Stimulated activated CD8-positive, alpha-beta memory T cell treated with anti-CD3 and anti-CD28 coated beads, Interleukin-12 subunit alpha, Interleukin-12 subunit beta, amount 100 ng/mL, for 24 hours (primary cell): Measurements from ENCODE around the gene CCL27.
"Not testable (repeated sequence)": the region's sequence is repeated elsewhere in the genome, so short reads cannot be mapped to it uniquely, and the experiment has no call there.

Source experiments
- DNase-seq: peaks from one replicate; pipeline ENCODE4 v3.0.0-alpha.2; 2020; ENCODE audit errors: extremely low read depth

Gene CCL27

DNA sequence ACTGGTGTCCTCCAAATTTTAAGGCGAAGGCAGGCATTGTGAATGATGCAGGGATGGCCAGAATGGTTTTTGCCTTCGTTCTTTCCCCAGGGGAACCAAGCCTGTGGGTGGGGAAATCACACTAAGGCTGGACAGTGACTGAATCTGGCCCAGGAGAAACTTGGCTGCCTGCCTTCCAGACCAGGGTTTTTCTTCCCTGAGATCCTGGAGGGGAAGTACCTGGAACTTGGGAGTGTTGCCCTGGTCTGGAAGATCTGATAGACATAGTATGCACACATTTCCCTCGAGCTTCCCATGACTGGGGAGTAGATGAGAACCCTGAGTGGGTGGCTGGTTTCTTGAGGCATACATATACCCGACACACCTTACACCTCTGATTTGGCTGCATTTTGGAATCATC lies 11.1 kb downstream of the CCL27 start:
- no peak for DNase-seq

- no peak for DNase-seq
Measured at GRCh38 chr9:34650816-34651215, 11.6 kb downstream of the CCL27 start.

DNA sequence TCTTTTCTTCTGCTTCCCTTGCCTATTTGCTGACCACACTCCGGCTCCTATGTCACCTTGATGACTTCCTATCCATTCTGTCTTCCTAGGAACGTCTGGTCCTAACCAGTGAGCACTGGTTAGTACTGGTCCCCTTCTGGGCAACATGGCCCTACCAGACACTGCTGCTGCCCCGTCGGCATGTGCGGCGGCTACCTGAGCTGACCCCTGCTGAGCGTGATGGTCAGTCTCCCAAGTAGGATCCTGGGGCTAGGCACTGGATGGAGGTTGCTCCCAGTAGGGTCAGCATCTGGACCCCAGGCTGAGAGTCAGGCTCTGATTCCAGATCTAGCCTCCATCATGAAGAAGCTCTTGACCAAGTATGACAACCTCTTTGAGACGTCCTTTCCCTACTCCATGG lies 13.8 kb downstream of the CCL27 start:
- DNase-seq, result no peak

DNA sequence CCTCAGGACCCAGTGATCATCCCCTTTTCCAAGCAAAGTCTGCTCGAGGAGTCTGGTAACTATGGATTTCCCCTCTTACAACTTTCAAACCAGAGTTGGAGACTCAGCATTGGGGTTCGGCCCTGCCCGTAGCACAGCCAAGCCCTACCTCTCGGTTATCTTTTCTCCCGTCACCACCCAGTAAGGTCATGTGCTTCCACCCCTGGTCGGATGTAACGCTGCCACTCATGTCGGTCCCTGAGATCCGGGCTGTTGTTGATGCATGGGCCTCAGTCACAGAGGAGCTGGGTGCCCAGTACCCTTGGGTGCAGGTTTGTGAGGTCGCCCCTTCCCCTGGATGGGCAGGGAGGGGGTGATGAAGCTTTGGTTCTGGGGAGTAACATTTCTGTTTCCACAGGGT lies 14.8 kb downstream of the CCL27 start:
- no peak for DNase-seq

DNA sequence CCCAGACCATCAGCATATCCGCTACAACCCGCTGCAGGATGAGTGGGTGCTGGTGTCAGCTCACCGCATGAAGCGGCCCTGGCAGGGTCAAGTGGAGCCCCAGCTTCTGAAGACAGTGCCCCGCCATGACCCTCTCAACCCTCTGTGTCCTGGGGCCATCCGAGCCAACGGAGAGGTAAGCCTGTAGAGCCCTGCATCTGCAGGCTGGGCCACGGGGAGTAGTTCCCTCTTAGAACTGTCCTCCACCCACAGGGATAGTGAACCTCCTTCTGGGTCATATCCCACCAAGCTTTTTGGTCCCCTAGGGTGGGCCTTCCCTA lies 15.4 kb downstream of the CCL27 start:
- no peak for DNase-seq

DNA sequence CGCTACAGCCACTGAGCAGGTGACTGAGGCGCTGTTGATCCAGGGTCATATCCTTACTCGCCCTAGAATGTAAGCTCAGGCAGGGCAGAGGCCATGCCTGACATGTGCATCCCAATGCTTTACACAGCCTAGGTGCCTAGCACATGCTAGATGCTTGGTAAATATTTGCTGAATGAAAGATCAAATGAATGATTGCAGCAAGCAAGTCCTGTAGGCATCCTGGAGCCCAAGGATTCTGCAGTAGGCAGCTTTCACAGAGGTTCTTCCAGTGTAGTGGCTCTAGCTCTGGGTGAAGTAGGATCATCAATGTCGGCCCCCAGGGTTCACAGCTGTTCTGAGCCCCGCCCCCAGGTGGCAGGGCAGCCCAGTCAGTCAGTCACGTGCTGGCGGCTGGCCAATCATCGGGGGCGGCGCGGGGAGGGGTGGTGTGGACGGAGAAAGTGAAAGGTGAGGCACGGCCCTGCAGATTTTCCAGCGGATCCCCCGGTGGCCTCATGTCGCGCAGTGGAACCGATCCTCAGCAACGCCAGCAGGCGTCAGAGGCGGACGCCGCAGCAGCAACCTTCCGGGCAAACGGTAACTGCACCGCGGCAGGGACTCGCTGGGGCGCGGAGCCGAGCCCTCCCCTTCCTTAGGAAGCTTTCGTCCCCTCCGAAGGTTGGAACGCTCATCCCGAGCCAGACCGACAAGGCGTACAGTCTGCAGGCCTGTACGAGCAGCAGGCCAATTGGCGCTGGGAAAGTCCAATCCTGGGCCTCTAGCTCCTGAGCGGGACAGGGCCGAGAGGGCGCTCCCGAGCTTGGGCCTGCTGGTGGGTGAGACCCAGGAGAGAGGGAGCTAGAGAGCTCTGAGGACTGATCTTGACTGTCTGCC lies 16.0 kb downstream of the CCL27 start, which contains the start of gene GALT:
TSS of gene GALT (plus strand) at position 465 of the 873 bp plus-strand sequence. CDS start at position 495, 30 bp downstream.
- DNase-seq, result peak; percentile 93

DNA sequence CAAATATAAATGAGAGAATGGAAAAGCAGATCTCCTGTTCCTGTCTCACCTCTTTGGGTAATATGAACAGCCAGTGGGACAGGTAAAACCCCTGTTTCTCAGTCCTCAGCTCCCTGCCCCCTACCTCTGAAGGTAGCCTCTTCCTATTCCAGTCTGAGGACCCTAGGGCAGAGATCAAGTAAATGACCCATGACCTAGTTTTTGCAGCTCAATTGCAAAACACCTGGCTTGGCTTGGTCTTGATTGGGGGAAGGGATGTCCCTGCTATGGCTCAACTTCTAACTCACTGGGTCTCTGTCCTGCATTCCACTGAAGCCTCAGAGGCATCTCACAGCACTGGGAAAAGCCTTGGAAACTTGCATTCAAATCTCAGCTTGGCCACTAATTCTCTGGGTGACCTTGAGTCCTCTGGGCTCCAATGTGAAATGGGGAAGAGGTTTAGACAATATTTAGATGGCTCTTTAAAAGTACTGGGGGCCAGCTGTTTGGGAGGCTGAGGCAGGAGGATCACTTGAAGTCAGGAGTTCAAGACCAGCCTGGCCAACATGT lies 17.6 kb downstream of the CCL27 start:
- DNase-seq, result no peak

- DNase-seq, result no peak
Measured at GRCh38 chr9:34642679-34643078, 19.8 kb downstream of the CCL27 start.

- DNase-seq, result not testable (repeated sequence)
Measured at GRCh38 chr9:34639322-34639721, 23.1 kb downstream of the CCL27 start.

GRCh38 chr9:34638138-34638445 lies 24.4 kb downstream of the CCL27 start:
- no peak for DNase-seq

DNA sequence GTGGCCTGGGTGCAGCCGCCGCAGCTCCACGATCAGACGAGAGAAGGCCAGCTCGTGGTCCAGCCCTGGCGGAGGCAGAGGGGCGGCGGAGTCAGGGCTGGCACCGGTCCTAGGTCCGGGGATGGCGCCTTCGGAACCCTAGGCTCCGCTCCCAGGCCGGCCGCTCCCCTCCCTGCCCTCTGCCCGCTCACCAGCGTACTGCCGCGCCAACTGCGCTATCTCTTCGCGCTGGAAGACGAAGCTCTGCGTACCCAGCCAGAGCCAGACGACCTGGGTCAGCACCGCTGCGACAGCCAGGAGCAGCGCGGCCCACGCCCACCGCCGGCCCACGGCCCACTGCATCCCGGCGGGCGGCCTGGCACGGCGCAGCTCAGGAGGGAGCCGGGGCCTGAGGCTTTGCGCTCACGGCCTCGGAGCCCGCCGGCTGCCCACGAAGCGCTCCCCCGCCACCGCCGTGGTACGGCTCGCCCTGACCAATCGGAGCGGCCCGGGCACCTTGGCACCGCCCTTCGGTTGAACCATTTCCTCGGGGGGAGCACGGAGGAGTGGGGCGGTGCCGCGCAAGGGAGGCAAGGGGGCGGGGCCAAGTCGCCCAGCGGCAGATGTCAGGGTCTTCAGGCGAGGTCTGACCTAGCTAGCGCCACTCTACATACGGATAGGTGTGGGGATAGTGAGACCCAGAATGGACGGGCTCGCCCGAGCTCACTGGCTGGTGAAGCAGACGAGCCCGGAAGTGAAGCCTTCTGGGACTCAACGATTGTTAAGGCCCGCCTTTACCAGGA lies 24.9 kb downstream of the CCL27 start, which contains the start of gene SIGMAR1:
TSS of gene SIGMAR1 (minus strand) at position 432 of the 782 bp plus-strand sequence. CDS start at position 342, 90 bp downstream.
- peak; percentile 79 for DNase-seq

- DNase-seq, result no peak
Measured at GRCh38 chr9:34636791-34637355, 25.6 kb downstream of the CCL27 start.

DNA sequence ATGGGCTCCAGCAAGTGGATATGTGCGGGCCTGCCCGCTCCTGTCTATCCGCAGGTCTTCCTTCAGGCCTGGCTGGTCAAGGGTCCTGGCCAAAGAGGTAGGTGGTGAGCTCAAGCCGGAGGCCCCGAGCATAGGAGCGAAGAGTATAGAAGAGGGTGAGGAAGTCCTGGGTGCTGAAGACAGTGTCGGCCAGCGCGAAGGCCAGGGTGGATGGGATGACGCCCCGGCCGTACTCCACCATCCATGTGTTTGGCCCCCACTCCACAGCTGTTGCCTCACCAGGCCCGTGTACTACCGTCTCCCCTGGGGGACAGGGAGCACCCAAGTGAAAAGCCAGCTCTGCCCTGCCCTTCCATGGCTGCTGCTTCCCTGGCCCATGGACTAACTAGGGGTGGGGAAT lies 26.9 kb downstream of the CCL27 start:
- no peak for DNase-seq

GRCh38 chr9:34634551-34635248 lies 27.8 kb downstream of the CCL27 start:
- no peak for DNase-seq

- no peak for DNase-seq
Measured at GRCh38 chr9:34633851-34634550, 28.5 kb downstream of the CCL27 start.

GRCh38 chr9:34633166-34633565 lies 29.3 kb downstream of the CCL27 start:
- DNase-seq, result no peak

- no peak for DNase-seq
Measured at GRCh38 chr9:34630402-34631154, 31.9 kb downstream of the CCL27 start.

DNA sequence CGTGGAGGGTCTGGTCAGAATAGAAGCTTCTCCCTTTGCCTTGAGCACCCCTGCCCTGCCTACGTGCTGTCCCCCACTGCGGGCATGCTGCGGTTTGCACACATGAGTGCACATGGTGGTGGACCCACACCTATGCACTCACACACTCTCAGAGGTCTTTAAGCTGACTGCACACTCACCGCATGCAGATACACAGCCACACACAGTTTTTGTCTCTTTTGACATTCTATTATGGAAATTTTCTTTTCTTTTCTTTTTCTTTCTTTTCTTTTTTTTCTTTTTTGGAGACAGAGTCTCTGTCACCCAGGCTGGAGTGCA lies 33.0 kb downstream of the CCL27 start:
- DNase-seq, result no peak

- no peak for DNase-seq
Measured at GRCh38 chr9:34628656-34629490, 33.6 kb downstream of the CCL27 start, which contains the start of gene ARID3C. Gene ARID3C (minus strand): TSS chr9:34629066. CDS start chr9:34628014, 1,052 bp downstream.
